Glomerular visceral epithelial cell (primary cell): ENCODE data around the gene HDAC9.

ENCODE experiments used
- DNase-seq: peaks from one replicate; pipeline ENCODE4 v3.0.0-alpha.2; 2016; ENCODE audit errors: extremely low spot score

The HDAC9 gene

GRCh38 chr7:18495412-18496340 is at the start of gene HDAC9:
TSS of gene HDAC9 (plus strand) at chr7:18495749. CDS start at chr7:18496303, 554 bp downstream.
- DNase-seq, result peak; percentile 44

- DNase-seq, result no peak
These were observed 49.5 kb upstream of the HDAC9 start for GRCh38 chr7:18445916-18446520.

GRCh38 chr7:18450019-18450418 is 45.5 kb upstream of the HDAC9 start:
- no peak for DNase-seq

GRCh38 chr7:18455606-18456005 is 39.9 kb upstream of the HDAC9 start:
- no peak for DNase-seq

GRCh38 chr7:18457832-18458231 is 37.7 kb upstream of the HDAC9 start:
- DNase-seq, result peak; percentile 45

GRCh38 chr7:18458830-18459229 is 36.7 kb upstream of the HDAC9 start:
- DNase-seq, result peak; percentile 88

GRCh38 chr7:18459484-18460245 is 35.9 kb upstream of the HDAC9 start:
- DNase-seq, result peak; percentile 32

GRCh38 chr7:18461785-18462467 is 33.6 kb upstream of the HDAC9 start:
- DNase-seq, result no peak

- DNase-seq, result no peak
These were observed 30.7 kb upstream of the HDAC9 start for GRCh38 chr7:18464830-18465229.

GRCh38 chr7:18467011-18467410 is 28.5 kb upstream of the HDAC9 start:
- no peak for DNase-seq

- peak; percentile 15 for DNase-seq
These were observed 26.8 kb upstream of the HDAC9 start for GRCh38 chr7:18468795-18469194.

GRCh38 chr7:18469316-18469715 is 26.2 kb upstream of the HDAC9 start:
- DNase-seq, result no peak

- DNase-seq, result no peak
These were observed 23.9 kb upstream of the HDAC9 start for GRCh38 chr7:18471476-18472160.

GRCh38 chr7:18472161-18472483 is 23.4 kb upstream of the HDAC9 start:
- no peak for DNase-seq

GRCh38 chr7:18473119-18473518 is 22.4 kb upstream of the HDAC9 start:
- DNase-seq, result no peak

- no peak for DNase-seq
These were observed 20.6 kb upstream of the HDAC9 start for GRCh38 chr7:18474944-18475343.

- DNase-seq, result no peak
These were observed 20.1 kb upstream of the HDAC9 start for GRCh38 chr7:18475488-18475887.

GRCh38 chr7:18481776-18482175 is 13.8 kb upstream of the HDAC9 start:
- no peak for DNase-seq

GRCh38 chr7:18488049-18488448 is 7.5 kb upstream of the HDAC9 start:
- DNase-seq, result no peak

- DNase-seq, result no peak
These were observed 5.9 kb upstream of the HDAC9 start for GRCh38 chr7:18489624-18490023.

- DNase-seq, result no peak
These were observed 3.7 kb upstream of the HDAC9 start for GRCh38 chr7:18491871-18492270.
